NCI-H1694 (cell line): ENCODE measurements around the gene IGF1R.

Source experiments
- DNase-seq: peaks from one replicate; lab custom pipeline; 2025; lab: John Stamatoyannopoulos, UW

IGF1R gene

DNA sequence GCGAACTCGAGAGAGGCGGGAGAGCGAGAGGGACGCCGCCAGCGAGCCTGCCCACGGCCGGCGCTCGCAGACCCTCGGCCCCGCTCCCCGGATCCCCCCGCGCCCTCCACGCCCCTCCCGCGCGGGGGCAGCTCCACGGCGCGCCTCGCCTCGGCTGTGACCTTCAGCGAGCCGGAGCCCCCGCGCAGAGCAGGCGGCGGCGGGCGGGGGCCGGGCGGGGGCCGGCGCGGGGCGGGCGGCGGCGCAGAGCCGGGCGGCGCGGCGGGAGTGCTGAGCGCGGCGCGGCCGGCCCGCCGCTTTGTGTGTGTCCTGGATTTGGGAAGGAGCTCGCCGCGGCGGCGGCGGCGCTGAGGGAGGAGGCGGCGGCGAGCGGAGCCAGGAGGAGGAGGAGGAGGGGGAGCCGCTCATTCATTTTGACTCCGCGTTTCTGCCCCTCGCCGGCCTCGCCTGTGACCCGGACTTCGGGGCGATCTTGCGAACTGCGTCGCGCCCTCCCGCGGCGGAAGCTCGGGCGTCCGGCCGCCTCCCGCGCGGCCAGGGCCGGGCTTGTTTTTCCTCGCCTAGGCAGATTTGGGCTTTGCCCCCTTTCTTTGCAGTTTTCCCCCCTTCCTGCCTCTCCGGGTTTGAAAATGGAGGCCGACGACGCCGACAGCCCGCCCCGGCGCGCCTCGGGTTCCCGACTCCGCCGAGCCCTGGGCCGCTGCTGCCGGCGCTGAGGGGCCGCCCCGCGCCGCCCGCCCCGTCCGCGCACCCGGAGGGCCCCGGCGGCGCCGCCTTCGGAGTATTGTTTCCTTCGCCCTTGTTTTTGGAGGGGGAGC, 524 bp downstream of the IGF1R start:
- no peak for DNase-seq

DNA sequence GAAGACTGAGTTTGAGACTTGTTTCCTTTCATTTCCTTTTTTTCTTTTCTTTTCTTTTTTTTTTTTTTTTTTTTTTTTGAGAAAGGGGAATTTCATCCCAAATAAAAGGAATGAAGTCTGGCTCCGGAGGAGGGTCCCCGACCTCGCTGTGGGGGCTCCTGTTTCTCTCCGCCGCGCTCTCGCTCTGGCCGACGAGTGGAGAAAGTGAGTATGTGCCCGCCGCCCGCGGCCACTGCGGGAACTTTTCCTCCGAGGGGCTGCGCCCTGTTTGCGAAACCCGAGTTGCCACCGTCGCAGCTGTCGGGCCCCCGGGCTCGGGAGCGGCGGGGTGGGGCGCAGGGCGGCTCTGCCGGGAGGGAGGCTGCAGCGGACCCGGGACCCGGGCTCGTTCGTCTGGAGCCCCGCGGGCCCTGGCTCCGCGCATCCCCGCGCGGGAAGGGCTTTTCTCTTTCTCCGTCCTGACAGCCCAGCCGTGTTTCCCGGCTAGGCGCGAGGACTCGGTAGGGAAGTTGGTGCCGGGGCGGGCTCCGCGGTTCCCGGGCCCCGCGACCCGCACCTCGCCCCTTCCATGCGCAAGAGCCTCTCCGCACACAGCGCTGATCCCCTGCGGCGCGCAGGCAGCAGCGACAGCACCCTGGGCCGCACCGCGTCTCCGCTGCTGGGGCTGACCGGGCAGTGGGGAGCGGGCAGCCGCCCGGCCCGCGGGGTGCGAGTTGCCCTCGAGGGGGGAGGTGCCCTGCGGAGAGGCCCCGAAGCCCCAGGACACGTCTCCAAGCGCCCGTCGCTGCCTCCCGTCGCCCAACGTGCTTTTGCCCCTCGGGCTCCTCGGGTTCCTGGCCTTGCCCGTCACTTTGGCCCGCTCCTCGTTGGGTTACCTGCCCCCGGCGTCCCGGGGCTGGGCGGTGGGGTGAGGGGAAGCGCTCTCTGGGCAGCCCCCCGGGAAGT, 1.4 kb downstream of the IGF1R start:
- no peak for DNase-seq

DNA sequence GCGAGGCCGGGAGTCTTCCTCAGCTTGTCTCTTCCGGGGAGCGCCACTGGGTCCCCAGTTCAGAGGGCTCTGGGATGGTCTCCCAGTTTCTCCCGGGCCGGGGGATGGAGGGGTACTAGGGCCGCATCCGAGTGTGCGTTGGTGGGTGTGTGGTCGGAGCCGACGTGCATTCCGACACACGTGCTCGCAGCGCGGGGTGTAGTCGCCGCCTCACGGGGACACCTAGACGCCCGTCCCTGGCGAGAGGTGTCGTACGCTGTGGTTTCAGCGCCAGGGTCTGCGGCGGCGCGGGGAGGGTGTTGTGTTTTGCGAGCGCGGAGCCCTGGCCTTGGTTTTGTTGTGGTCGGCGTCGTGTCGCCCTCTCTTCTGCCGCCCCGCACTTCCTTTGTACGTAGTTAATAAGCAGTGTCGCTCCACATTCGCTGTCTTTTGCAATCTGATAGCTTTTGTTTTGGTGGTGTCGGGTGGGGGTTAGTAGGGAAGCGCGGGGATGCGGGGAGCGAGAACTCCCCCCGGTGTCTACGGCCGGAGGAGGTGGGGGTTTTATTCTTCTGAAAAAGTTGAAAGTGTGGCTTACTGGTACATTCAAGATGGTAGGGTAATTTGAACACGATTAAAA, 2.2 kb downstream of the IGF1R start:
- DNase-seq = no peak

- no peak for DNase-seq
Observed at GRCh38 chr15:98651036-98651481, 2.7 kb downstream of the IGF1R start.

- no peak for DNase-seq
Observed at GRCh38 chr15:98651581-98652220, 3.4 kb downstream of the IGF1R start.

- DNase-seq = no peak
Observed at GRCh38 chr15:98653686-98654085, 5.3 kb downstream of the IGF1R start.

DNA sequence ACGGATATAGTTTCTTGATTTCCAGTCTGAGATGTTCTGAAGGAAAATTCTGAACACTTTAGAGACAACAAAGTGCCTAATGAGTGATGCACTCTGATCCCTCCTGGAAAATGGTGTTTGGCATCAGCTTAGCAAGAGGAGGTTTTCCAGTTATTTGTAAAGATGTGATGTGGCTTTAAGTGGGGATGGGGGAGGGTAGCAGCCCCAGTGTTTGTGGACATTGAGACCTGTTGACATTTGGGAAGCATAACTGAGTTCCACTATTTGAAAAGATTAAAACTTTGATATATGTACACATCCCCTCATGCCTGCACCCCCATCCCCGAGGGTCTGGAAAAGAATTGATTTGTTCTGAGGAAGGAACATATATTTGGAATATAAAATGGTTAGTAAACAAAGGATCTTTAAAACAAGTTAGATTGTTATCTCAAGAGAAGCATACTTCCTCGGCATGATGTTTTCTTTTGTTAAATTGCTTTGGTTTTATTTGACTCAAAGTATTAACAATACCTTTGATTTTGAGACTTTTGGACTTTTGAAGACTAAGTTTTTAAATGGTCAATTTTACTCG, 6.5 kb downstream of the IGF1R start:
- no peak for DNase-seq

- DNase-seq = no peak
Observed at GRCh38 chr15:98655732-98656131, 7.4 kb downstream of the IGF1R start.

- no peak for DNase-seq
Observed at GRCh38 chr15:98657721-98658120, 9.4 kb downstream of the IGF1R start.

DNA sequence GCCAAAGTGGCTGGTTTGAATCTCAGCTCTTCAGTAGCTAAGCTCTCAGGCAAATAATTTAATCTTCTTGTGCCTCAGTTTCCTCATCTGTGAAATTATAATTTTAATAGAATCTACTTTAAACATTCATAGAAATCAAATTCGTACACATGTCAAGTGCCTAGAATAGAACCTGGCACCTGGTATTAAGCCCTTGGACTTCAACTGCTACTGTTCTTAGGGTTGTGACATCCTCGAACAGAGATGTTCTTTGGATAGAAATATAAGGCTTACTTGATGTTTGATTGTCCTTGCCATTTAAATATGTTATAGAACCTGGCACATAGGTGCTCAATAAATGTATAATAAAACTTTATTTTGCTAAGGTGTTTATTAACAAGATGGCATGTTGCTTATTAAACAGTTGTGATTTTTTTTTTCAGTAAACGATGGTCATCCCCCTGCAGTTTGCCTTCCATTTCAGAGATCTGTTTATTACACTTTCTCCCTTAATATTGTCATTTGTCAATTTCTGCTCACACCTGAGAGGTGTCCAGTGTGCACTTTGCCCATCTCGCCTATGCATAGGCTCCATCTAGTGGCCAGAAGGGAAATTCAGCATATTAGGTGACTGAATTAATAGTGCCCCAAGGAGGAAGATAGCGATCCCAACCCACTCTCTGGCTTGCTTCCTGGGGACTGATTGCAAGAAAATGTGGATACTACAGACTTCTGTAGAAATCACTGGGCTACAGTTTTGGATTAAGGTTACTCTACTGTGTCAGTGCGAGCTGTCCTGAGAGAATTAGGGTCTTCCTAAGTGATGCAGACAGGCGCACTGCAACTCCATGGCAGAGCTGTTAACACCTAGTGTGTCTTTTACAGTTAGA, 10.7 kb downstream of the IGF1R start:
- DNase-seq = no peak

DNA sequence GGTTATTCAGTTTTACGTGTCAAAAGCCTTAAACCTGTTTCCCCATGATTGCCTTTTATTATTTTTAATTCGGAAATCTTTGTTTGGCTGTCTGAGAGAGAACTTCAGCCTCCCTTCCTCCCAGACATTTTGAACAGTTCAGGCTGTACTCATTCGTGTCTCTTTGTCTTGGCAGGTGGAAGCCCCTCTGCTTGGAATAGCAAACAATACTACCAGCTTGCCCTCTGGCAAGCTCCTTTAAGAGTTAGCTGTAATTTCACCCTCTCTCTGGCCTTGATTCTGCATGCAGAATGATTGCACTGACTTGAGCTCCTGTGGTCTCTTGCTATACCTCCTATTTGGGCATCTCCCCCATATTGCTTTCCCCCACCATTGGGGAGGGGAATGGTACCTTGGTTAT, 11.7 kb downstream of the IGF1R start:
- no peak for DNase-seq

- DNase-seq = no peak
Observed at GRCh38 chr15:98663045-98663444, 14.7 kb downstream of the IGF1R start.

- DNase-seq = no peak
Observed at GRCh38 chr15:98663606-98664005, 15.3 kb downstream of the IGF1R start.

DNA sequence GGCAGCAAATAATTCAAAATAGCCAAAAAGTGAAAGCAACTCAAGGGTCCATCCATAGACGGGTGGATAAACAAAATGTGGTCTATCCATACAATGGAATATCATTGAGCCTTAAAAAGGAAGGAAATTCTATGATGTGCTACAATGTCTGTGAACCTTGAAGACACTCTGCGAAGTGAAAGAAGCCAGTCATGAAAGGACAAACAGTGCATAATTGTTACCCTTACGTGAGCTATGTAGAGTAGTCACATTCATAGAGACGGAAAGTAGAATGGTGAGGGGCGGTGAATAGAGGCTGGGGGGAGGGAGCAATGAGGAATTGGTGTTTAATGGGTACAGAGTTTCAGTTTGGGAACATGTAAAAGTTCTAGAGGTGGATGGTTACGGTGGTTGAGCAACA, 18.1 kb downstream of the IGF1R start:
- DNase-seq = no peak

DNA sequence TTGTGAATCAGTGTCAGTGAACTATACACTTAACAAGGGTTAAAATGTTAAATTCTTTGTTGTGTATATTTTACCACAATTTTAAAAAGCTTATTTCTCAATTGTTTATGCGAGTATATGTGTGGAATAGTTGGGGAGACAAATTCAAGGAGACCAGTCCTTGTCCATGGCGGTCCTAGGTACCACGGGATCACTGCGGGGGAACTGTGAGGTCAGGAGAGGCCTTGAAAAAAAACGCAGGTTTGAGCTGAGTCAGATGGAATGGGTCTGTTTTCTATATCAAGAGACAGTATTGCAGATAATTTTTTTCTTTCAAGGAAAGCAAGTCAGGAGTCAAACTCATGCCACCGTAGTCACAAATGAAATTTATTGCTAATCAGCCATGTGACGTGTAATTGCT, 18.5 kb downstream of the IGF1R start:
- no peak for DNase-seq

- no peak for DNase-seq
Observed at GRCh38 chr15:98667521-98668179, 19.3 kb downstream of the IGF1R start.

- DNase-seq = no peak
Observed at GRCh38 chr15:98668566-98669308, 20.4 kb downstream of the IGF1R start.

GRCh38 chr15:98669638-98670037, 21.3 kb downstream of the IGF1R start:
- DNase-seq = no peak
